ENCODE measurements around the gene THRB.
A peak's percentile ranks its signal among the peaks of the same experiment; 100 is the strongest.

The THRB gene

DNA sequence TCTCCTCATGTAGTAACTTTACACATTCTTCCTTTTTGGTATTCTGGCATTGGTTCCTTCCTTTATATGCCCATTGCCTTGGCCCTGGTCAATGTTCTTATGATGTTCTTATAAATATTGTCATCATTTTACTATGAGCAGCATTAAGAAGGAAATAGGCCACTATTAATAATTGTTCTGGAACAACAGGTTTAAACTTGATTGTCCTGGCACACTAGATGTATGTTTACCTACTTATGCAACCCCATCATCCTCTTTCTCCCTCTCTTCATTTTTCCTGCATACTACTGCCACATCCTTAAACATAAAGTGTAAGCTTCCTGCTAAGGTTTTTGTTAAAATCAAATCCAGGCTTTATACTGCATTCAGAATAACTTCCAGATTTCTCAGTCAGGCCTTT lies 114.7 kb downstream of the THRB start:
- DNase-seq (ENCODE audit: low read depth, low spot score): no peak

DNA sequence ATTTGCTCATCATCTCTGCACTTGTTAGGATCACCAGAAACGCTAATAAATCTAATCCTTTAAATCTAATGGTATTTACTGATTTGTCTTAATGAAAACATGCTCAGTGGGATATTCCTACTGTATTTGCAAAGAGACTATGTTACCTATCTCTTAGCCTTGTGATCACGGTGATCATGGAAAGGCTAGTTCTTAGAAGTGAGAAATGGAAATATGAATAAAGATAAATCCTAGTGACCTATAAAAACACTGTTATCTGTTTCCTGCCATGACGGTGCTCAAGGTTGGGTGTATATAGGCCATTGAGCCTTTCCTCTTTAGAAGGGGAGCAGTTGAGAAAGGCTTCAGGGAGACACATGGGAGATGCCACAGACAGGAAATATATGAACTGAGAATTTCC lies 116.3 kb downstream of the THRB start:
- no peak for DNase-seq (ENCODE audit: low read depth, low spot score)

DNA sequence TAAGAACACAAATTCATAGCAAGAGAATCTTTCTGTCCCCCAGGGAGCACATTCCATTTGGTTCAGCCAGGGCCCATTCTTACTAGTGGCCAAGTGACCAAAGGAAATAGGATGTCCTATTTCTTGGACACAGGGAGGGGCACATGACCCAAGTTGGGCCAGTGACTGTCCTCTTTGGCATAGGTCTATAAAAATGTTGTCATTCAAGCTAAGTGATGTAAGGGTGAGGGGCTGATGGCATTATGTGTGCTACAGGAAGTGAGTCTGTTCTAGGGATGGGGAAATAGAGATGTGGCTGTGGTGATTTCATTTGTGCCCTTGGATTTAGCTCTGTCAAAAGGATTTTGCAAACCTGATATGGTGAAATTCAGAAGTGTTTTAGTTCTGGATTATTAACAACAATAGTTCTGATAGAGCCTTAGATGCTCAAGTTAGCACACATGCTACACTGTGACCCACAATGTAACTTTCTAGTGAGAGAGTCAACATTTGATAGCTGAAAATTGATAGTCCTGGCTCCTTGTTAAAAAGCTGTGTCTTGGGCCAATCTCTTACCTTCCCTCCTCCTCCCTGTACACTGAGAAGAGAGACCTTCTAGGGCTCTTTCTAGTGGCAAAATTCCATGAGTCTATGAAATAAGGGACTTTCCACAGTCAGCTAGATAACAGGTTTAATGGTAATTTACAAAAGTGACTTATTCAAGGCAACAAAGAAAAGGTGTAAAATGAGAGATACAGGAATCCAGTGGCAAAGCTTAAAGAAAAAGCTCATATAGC lies 117.2 kb downstream of the THRB start:
- no peak for DNase-seq (ENCODE audit: low read depth, low spot score)

DNA sequence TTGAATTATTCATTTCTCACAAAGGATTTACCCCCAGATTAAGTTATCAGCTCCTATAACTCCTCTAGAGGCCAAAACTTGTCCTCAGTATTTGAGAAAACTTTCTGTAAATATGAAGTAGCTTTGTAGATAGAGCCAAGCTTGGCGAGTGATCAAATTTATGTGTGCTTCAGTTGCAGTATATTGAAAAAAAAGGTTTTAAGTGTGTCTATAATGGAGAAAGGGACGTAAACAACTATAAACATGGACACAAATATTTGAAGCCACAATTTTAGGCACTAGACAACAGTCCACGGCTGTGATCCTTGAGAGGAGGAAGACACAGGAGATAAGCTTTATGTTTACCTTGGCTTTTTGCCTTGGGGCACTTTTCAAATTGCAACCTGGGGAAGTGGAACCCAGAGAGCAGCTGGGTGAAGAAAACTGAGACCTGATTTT lies 118.7 kb downstream of the THRB start:
- DNase-seq (ENCODE audit: low read depth, low spot score): no peak

DNA sequence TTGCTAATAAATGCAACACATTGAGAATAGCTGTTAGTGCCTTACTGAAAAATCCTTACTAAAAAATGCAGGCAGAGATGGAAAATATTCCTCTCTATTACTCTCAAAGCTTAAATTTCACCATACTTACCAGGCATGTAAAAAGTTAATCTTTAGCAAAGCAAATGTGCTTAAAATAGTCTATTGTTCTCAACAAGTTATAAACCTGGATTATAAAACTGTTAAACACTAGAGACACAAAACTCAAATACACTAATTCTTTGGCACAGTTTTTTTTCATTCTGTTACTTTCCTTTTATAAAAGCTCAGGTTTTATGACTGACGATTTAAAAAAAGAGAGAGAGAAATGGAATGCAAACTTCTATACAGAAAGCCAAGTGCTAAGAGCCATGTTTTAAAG lies 119.8 kb downstream of the THRB start:
- DNase-seq (ENCODE audit: low read depth, low spot score): no peak

DNA sequence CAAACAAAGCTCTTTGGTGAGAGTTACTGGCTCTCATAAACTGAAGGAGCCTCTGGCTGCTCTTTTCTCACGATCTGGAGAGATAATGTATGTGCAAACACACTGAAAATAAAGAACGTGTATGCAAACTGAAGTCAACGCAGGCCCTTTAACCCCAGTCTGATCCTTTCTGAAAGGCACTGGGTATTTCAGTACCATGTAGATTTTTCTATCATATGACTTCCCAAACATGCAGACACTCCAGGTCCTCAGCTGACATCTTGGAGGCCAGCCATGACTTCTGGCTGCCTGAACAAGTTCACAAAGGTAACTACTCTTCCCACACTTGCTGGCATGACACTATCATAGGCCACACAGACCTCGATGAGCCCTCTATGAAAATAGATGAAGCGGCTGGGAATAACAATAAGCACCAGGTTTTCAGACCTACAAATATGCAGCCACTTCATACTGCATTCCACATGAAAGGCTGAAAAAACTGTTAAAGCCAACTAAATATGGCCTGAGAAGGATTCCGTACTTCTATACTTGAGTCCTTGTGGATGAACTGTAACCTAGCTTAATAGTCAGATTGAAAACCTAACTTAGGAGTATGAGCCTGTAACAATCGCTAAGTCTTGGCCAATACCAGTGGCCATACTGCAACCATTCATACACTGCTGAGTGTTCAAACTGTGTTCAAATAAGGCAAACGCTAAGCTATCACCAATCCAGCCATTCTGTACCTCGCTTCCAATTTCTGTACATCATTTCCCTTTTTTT lies 121.3 kb downstream of the THRB start:
- no peak for DNase-seq (ENCODE audit: low read depth, low spot score)

DNA sequence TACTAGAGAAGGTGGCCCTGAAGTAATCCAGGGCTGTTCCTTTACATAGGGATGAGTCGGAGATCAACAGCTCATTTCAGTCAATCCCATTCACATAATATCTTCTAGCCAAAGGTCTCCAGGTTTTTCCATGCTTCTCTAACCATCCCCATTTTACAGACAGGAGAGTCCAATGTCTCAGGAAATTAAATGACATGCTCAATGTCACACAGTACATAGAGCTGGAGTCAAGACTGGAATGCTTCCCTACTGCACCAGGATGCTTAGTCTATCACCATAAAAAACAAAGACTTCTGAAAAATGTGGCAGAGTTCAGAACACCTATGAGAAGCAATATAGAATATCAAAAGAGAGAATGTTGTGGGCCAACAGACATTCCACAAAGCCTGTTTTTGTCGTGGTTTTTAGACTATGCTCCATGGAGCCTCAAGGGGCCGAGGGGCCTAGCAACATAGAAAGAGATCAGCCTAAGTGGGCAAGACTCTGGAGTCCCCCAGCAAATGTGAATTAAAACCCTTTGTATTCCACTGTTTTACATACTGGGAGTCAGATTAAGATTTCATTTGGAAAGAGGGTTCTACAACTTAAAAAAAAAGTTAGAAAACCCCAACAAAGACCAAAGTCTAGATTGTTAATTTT lies 122.0 kb downstream of the THRB start:
- no peak for DNase-seq (ENCODE audit: low read depth, low spot score)

DNA sequence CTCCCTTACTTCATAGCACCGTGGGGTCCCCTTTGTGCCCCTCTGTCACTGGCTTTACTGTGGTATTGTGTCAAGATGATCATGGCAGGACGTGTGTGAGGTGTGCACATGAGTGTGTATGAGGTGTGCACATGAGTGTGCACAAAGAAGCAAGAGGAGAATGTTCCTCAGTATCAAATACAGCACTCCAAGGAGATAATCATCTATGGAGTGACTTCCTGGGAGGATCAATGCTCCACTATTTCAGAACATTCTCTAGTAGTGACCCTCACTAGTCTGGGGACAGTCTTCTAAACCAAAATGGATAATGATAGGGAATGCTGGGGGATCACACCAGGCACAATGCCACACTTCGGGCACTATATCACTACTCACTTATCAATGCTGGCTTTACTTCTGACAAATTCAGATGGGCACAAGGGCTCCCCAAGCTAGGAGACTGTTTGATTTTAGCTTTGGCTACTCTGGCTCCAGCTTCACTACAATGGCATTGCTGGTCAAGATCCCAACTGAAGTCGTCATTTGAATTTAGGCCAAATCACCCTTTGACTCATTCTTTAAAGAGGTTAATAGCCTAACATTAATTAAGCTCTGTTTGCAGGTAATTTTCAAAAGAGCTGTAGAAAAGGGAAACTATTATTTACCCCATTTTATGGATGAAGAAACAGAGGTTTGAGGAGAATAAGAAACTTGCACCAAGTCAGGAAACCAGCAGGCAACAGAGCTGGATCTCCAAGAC lies 124.1 kb downstream of the THRB start:
- no peak for DNase-seq (ENCODE audit: low read depth, low spot score)

DNA sequence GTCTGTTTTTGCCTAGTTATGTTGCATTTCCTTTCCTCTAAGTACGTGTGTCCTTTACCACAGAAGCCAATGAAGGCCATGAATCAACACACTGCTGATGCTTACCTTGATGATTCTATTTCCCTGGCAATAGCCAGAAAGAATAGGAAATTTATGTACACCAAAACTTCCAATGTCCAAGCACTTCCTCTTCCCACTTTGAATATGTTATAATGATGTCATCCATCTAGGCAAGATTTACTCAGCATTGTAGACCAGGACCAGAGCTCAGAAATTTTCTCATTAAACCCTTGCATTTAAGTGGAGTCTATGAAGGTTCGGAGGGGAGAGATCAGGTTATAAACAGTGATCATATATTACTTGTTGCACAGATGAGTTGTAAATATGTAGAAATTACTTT lies 126.0 kb downstream of the THRB start:
- DNase-seq (ENCODE audit: low read depth, low spot score): no peak

DNA sequence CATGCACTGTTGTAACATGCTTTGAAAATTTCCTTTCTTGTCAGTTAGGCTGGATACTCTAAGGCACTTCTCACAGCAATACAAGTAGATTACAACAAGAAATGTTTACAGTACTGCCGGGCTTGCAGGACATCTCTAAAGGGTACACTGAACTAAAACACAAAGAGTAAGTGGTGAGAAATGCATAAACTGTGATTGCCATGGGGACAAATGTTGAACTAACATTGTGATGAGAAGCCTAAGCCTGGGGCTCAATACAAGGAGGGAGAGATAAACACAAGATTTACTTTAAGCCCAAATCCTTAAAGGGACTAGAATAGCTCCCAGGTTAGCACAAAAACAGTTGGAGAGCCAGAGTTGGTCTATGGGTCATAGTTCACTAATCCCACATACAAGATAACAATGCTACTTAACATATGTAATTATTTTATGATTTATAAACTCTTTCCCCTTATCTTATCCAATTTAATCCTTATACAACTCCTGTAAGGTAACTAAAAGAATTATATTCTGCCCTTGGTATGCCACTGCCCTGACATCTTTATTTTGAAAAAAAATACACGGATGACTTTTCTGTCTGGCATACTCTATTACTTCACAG lies 126.9 kb downstream of the THRB start:
- DNase-seq (ENCODE audit: low read depth, low spot score): no peak

DNA sequence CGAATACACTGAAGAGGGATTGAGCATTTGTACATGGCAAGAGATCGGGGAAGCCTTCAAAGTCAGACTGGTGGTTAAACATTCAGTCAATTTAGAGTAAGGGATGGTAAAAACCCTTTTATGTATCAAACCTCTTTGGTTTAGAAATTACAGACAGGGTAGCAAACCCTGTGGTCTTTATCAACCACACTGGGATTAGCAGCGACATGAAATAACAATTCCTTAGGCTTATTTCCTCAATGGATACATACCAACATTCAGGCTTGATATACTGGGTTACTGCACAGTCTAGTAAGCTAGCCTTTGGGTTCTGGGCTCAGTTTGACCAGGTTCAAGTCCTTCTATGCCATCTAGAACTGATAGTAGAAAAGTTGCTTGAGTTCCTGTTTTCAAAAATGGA lies 127.4 kb downstream of the THRB start:
- no peak for DNase-seq (ENCODE audit: low read depth, low spot score)

DNA sequence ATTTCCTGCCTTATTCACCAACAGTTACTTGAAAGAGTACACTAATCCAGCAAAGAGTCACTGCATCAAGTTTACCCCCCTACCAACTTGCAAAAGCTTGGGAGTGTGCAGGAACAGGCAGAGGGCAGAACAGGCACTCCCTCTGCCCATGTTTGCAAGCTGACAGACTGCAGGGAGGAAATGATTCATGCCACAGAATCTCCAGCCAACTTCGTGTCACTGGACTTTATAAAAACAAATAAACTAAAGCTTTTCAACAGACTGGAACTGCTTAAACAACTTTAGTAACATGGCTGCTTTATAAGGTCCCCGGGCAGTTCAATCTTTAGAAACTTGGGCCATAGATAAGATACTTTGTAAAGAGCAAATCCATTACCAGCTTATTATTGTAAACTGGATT lies 129.5 kb downstream of the THRB start:
- DNase-seq (ENCODE audit: low read depth, low spot score): peak; percentile 91

DNA sequence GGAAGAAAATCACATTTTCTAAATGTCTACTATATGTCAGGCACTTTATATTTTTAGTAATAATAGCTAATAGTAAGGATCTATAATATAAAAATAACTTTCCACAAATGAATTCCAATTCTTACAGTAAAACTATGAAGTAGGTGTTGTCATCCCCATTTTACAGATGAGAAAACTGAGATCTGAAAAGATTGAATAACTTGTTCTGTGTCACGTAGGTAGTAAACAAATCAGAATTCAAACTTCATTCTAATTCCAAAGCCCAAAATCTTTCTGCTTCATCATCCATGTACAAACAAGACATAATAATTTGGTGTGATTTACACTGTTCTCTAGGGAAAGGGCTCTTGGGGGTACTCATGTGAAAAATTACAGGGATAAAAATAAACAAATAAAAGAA lies 130.3 kb downstream of the THRB start:
- DNase-seq (ENCODE audit: low read depth, low spot score): no peak

DNA sequence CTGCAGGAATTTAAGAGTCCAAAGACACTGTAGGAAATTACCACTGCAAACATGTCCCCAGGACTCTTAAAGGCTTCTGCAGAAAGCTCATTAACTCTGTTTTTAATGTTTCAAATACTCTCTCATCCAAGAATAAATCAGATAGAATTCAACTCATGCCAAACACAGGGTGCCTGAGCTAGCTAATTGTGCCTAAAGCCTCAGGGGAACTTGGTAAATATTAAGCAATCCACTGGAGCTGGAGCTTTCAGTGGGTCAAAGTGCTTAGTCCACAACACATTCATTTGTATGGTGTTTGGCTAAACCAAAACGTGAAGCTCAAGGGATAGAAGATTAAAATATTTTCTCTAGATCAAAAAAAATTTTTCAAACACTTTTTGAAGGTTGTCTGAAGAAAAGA lies 131.4 kb downstream of the THRB start:
- DNase-seq (ENCODE audit: low read depth, low spot score): no peak

DNA sequence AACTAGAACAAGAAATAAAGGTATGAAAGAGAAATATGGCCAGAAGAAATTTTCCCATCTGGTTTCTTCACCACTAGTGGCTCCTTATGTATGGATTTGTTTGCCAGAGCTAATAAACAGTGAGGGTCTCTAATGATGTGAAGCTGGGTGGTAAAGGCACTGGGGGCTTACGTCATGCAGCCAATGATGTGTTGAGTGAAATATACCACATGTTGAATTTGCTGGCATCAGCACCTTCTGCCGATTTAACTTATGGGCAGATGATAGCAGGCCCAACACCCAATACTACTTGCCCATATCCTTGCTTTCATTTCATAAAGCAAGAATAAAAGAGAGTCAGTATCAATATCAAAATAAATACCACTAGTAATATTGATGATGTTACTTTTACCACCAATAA lies 133.0 kb downstream of the THRB start:
- no peak for DNase-seq (ENCODE audit: low read depth, low spot score)

DNA sequence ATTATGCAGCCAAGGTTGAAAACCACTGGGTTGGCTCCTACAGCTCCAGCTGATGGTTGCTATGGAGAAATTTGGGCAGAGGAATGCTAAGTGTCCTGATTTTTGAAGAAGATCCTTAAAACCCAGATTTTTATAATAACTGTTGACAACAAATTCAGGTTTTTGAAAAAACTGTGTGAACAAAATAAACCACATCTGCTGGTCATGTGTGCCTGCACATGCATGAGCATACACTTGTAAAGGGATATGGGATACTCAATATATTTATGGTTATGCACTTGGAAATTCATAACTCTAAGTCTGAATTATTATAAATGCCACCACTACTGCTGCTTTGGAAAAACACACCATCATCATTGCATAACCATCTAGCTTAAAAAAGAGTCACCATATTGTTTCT lies 133.7 kb downstream of the THRB start:
- no peak for DNase-seq (ENCODE audit: low read depth, low spot score)

DNA sequence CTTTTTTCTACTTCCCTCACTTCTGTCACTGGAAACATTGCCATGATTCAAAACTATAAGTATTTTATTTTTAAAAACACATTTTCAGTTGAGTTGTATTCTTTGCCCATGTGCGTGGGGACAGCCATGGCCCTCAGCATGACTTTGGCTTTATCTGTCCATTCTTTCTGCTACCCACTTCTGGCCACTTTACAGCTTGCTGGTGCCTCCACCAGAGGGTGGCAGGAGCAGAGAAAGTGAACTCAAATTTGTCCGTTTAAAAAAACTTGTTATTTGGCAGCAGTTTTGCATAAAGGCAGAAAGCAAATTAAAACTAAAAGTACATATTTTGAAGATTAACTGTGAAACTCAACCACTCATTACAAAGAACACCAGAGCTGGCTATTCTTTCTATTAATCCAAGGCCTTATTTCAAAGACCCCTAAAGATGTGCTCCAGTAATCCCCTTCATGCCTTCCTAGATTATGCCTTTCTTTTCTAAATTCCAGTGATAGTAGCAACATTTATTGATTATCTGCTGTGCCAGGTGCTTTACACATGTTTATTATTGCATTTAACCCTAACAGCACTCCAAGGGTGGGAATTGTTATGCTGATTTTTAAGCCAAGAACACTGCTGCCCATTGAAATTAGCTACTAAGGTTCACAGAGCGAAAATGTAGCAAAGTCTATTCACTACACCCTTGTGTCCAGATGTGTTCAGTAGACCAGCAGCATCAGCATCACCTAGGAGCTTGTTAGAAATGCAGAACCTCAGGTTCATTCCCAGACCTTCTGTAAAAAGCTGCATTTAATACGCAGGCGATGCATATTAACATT lies 134.8 kb downstream of the THRB start:
- no peak for DNase-seq (ENCODE audit: low read depth, low spot score)

DNA sequence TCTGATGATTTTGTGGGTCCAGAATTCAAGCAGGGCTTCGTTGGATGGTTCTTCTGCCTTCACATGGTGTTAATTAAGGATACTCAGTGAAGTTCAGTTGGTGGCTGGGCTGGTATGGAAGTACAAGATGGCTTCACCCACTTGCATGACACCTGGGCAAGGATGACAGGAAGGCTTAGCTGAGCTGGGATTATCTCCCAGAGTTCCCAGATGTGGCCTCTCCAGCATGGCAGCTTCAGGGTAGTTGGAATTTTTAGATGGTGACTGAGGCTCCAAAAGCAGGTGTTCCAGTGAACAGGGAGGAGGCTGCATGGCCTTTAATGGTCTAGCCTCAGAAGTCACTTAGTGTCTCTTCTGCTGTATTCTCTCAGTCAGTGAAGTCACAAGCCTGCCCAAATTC lies 135.5 kb downstream of the THRB start:
- no peak for DNase-seq (ENCODE audit: low read depth, low spot score)

DNA sequence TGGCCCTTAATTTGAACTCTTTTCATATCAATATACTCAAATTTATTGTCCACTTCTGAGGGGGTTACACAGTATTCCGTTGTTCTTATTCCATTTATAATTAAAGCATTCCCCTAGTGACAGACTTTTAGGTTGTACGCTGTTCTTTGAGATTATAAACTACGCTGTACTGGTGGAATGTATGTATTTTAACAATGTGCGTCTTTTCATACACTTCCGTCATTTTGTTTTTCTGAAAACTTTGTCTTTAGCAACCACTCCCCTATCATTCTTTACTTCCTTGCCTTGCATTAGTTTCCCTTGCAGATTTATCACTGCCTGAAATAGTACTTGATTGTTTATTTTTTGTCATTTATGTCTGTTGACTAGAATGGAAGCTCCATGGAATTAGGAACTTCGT lies 137.0 kb downstream of the THRB start:
- DNase-seq (ENCODE audit: low read depth, low spot score): no peak

DNA sequence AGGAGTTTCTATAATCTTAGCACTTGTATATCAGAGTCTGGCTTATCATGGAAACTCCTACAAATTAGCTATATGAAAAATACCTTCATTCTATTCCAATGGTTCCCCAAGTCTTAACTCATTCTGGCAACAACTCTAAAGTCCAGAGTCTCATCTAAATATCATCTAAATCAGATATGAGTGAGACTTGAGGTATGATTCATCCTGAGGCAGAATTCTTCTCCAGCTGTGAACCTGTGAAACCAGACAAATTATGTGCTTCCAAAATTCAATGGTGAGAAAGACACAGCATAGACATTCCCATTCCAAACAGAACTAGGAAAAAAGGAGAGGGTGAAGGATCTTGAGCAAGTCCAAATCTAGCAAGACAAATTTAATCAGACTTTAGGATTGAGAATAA lies 138.8 kb downstream of the THRB start:
- no peak for DNase-seq (ENCODE audit: low read depth, low spot score)

DNA sequence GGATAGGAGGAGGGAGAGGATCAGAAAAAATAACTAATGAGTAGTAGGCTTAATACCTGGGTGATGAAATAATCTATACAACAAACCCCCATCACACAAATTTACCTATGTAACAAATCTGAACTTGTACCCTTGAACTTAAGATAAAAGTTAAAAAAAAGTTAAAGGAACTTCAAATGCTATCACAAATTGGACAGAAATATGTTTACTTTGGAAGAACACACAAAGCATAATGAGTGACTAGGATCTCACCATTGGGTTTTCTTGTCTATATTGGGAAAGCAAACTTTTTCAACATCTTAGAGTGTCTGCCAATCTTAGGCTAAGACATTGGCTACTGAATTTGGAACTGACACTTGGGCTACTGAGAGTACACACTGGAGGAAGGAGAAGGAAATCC lies 140.4 kb downstream of the THRB start:
- DNase-seq (ENCODE audit: low read depth, low spot score): no peak

All from astrocyte of the hippocampus (primary cell).